OCI-LY3 (cell line): ENCODE data around the gene KRT13.
A peak's percentile ranks its signal among the peaks of the same experiment; 100 is the strongest.

Experiments
- H2AFZ ChIP-seq: fragments of 200-600, 300-600 bp; shearing (Covaris generic); 2 replicates; pipeline ENCODE4 v1.6.0; 2014; ENCODE audit warnings: antibody characterized with exemption, low read depth, low read length
- H3K27ac ChIP-seq: fragments of 200-600, 300-600 bp; sonication (generic); 2 replicates; pipeline ENCODE4 v1.5.1; 2014; ENCODE audit warnings: mild to moderate bottlenecking, low read length, moderate library complexity, mixed read lengths
- H3K27me3 ChIP-seq: fragments of 200-600, 300-600 bp; sonication (generic); 2 replicates; pipeline ENCODE4 v1.6.1; 2014; ENCODE audit warnings: low read depth, low read length, mixed read lengths
- H3K36me3 ChIP-seq: fragments of 200-600, 300-600 bp; sonication (generic); replicated peaks from 2 replicates; pipeline ENCODE3; 2014; ENCODE audit warnings: low read depth, low read length, mixed read lengths
- H3K4me1 ChIP-seq: fragments of 300-600, 200-600 bp; sonication (generic); 2 replicates; pipeline ENCODE4 v1.6.1; 2014; ENCODE audit warnings: low read length, mixed read lengths
- H3K4me2 ChIP-seq: fragments of 200-600, 300-600 bp; sonication (generic); 2 replicates; pipeline ENCODE4 v1.6.1; 2014; ENCODE audit warnings: low read length, mixed read lengths
- H3K4me3 ChIP-seq: fragments of 300-600, 200-600 bp; sonication (generic); 2 replicates; pipeline ENCODE4 v1.5.1; 2014; ENCODE audit warnings: antibody characterized with exemption, mild to moderate bottlenecking, low read length, moderate library complexity
- H3K79me2 ChIP-seq: fragments of 300-600, 200-600 bp; shearing (Covaris generic); 2 replicates; pipeline ENCODE4 v1.6.1; 2014; ENCODE audit warnings: mild to moderate bottlenecking, low read length, mixed read lengths
- H3K9ac ChIP-seq: fragments of 300-600, 200-600 bp; shearing (Covaris generic); 2 replicates; pipeline ENCODE4 v1.6.0; 2014; ENCODE audit warnings: mild to moderate bottlenecking, low read length, moderate library complexity
- H3K9me3 ChIP-seq: fragments of 200-600, 300-600 bp; shearing (Covaris generic); 2 replicates; pipeline ENCODE4 v1.6.1; 2014; ENCODE audit warnings: low read length, mixed read lengths; ENCODE audit not compliant: insufficient read depth
- H4K20me1 ChIP-seq: fragments of 200-600, 300-600 bp; sonication (generic); 2 replicates; pipeline ENCODE4 v1.6.1; 2016; ENCODE audit warnings: low read length, mixed read lengths; ENCODE audit not compliant: insufficient read depth
- EZH2phosphoT487 ChIP-seq: fragments of 200-600 bp; shearing (Covaris generic); IDR thresholded peaks from 2 replicates; pipeline ENCODE4 v1.6.1; 2018; ENCODE audit warnings: antibody characterized with exemption, mixed run types, low read depth
- TF ChIP-seq, protein P1 (sequence below): fragments of 200-600, 300-600 bp; sonication (generic); IDR thresholded peaks from 2 replicates; pipeline ENCODE4 v1.5.1; 2014; ENCODE audit warnings: antibody characterized with exemption, low read length, low read depth

The KRT13 gene

GRCh38 chr17:41551365-41551764 lies 46.0 kb upstream of the KRT13 start:
- Histone ChIP-seq H4K20me1 (no peaks in the 10 kb centered on the region), H3K79me2 (no peaks in the 10 kb centered on the region), H3K27ac (no peak overlapping the region), H3K4me3 (no peak overlapping the region), H3K27me3 (peaks cover 21% of the 10 kb centered on the region), H3K9ac (no peak overlapping the region), H2AFZ (no peak overlapping the region), H3K36me3 (no peaks in the 10 kb centered on the region), H3K4me1 (peaks cover 7% of the 10 kb centered on the region), H3K9me3 (no peaks in the 10 kb centered on the region), H3K4me2 (no peak overlapping the region)
- no peak for TF ChIP-seq EZH2phosphoT487
- TF ChIP-seq, protein P1, sequence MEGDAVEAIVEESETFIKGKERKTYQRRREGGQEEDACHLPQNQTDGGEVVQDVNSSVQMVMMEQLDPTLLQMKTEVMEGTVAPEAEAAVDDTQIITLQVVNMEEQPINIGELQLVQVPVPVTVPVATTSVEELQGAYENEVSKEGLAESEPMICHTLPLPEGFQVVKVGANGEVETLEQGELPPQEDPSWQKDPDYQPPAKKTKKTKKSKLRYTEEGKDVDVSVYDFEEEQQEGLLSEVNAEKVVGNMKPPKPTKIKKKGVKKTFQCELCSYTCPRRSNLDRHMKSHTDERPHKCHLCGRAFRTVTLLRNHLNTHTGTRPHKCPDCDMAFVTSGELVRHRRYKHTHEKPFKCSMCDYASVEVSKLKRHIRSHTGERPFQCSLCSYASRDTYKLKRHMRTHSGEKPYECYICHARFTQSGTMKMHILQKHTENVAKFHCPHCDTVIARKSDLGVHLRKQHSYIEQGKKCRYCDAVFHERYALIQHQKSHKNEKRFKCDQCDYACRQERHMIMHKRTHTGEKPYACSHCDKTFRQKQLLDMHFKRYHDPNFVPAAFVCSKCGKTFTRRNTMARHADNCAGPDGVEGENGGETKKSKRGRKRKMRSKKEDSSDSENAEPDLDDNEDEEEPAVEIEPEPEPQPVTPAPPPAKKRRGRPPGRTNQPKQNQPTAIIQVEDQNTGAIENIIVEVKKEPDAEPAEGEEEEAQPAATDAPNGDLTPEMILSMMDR, result no peak

DNA sequence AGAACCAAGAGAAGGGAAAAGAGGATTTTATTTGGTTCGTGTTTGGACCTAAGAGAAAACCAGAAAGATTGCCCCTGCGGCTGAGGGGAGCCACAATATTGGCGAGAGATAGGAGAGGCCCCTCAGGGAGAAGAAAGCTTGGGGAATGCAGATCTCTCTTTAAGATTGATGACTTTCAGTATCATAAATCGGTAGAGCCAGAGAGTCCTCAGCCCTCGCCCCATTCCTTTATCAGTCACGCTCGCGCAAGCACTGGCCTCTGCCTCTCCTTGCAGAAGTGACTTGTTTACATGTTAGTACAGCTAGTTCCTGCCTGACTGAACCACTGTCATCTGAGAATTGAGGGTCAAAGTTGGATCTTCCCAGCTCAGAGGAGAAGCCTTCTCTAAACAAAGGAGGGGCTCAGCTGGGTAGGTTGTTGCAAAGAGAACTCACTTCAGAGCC lies 44.2 kb upstream of the KRT13 start:
- Histone ChIP-seq H4K20me1 (no peaks in the 10 kb centered on the region), H3K79me2 (no peaks in the 10 kb centered on the region), H3K4me1 (peaks cover 7% of the 10 kb centered on the region), H2AFZ (peak overlapping the region; percentile 100; the same call in 1 of the 2 replicates), H3K4me3 (no peak overlapping the region), H3K27me3 (peaks cover 10% of the 10 kb centered on the region; the same call in 1 of the 2 replicates), H3K9me3 (no peaks in the 10 kb centered on the region), H3K9ac (no peak overlapping the region), H3K4me2 (peak overlapping the region; percentile 100), H3K27ac (no peak overlapping the region), H3K36me3 (no peaks in the 10 kb centered on the region)
- TF ChIP-seq, protein P1, result no peak
- no peak for TF ChIP-seq EZH2phosphoT487

DNA sequence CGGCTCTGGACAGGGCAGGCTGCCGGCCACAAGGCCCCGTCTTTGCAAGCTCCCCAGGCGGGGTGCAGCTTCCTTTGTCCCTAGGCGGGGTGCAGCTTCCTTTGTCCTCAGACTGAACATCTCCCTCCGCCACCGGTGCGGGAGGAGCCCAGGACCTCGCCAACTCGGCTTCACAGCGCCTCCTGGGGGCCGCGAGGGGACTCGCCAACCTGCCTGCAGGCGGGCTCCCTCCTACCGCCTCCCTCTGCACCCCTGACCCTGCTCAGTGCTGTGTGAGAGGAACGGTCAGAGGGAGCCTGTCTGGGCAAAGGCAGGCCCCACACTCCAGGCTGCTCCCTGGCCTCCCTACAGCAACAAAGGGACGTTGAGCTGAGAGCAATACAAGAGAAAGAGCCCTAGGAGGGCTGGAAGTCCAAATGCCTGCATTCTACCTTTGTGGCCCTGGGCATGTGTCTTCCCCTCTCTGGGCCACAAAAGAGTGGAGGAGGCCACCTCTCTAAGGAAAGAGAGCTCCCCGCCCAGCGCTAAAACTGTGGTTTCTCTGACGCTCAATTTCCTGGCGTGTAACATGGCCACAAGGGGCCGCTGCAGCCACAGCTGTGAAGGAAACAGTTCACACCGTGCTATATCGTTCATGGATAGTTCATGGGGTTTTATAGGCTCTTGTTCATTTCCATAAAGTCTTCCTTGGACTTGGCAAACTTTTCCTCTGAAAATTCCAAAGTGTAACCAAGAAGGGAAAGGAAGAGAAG lies 43.6 kb upstream of the KRT13 start:
- H3K36me3 ChIP-seq, result no peaks in the 10 kb centered on the region
- peak overlapping the region; percentile 100 for H2AFZ ChIP-seq
- peak overlapping the region; percentile 72 for H3K9ac ChIP-seq
- peaks cover 7% of the 10 kb centered on the region for H3K4me1 ChIP-seq
- H3K79me2 ChIP-seq, result no peaks in the 10 kb centered on the region
- no peak for TF ChIP-seq EZH2phosphoT487
- TF ChIP-seq, protein P1, result peak; percentile 84
- peaks cover 5% of the 10 kb centered on the region; the same call in 1 of the 2 replicates for H3K27me3 ChIP-seq
- H3K27ac ChIP-seq, result no peak overlapping the region
- H4K20me1 ChIP-seq, result no peaks in the 10 kb centered on the region
- H3K4me3 ChIP-seq, result peak overlapping the region; percentile 80
- H3K9me3 ChIP-seq, result no peaks in the 10 kb centered on the region
- H3K4me2 ChIP-seq, result peak overlapping the region; percentile 100

DNA sequence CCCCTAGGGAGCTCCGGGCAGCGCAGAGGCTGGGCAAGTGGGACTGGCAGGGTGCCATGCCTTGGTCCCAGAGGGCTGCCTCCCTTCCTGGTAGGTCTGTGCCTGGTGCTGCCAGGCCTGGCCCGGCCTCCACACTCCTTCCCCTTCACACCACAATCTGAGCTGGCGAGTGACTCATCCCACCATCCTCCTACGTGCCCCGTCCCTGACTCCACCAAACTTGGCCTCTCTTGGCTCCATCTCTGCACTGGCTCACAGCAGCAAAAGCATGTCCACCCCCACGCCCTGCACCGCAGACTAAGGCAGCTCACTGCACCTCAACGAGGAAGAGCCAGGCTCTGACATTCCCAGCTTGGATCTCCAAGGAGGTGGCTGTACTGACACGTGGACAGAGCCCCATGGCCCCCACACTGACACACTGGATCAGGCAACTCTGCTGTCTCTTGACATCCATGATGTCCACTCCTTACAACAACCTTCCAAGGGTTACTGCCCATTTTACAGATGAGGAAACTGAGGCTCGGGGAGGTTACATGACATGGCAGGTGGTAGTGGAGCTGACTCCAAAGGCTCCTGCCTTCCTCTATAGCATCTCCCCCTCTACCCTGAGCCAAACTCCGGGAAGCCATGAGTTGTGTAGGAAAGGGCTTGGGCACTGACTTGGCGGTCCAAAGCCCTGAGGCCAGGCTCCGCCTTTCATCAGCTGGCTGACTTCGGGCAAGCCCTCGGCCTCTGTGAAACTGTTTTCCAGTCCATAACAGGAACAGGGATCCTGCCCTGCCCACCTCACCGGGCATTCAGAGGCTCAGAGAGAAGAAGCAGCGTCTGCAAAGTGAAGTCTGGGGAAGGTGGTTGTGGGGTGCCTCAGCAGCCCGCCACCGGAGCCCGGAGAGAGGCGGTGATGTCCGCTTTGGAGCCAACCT lies 42.8 kb upstream of the KRT13 start:
- Histone ChIP-seq H3K4me2 (peak overlapping the region; percentile 100), H4K20me1 (no peaks in the 10 kb centered on the region), H3K27ac (no peak overlapping the region), H3K36me3 (no peaks in the 10 kb centered on the region), H3K9ac (no peak overlapping the region), H2AFZ (peak overlapping the region; percentile 84; the same call in 1 of the 2 replicates), H3K9me3 (no peaks in the 10 kb centered on the region), H3K27me3 (peaks cover 3% of the 10 kb centered on the region; the same call in 1 of the 2 replicates), H3K4me3 (peak overlapping the region; percentile 80), H3K79me2 (no peaks in the 10 kb centered on the region), H3K4me1 (peaks cover 7% of the 10 kb centered on the region)
- no peak for TF ChIP-seq EZH2phosphoT487
- TF ChIP-seq, protein P1, result no peak
